SK-MEL-5 (cell line): ENCODE results near the gene RRP12. TPM values are rescaled to one million over a fixed set of nuclear protein-coding genes. Genes with fewer than 3 reads are reported as not detected.

Experiments used
- DNase-seq: peaks from one replicate; pipeline ENCODE4 v3.0.0-alpha.2; 2016; ENCODE audit warnings: low read depth, low spot score
- in situ Hi-C: cut with HindIII; loops from 2 replicates; pipeline ENCODE4 v1.10.0; 2016; ENCODE audit warnings: low sequenced_read_pairs, high pct_unique_total_duplicates, low pct_unique_long_range_greater_than_20kb
- total RNA-seq: library from RNA; depleted of rRNA; stranded (reverse); fragments of >200 nt; shearing (Covaris generic); gene quantifications from 2 replicates; pipeline ENCODE4 v1.2.3, GENCODE V29; 2014

Gene RRP12
- total RNA-seq, 1 experiment from 2014 or later: 24.1 TPM

- in situ Hi-C loops: no loop called here
Measured at GRCh38 chr10:97381626-97382025, 19.5 kb downstream of the RRP12 start.

DNA sequence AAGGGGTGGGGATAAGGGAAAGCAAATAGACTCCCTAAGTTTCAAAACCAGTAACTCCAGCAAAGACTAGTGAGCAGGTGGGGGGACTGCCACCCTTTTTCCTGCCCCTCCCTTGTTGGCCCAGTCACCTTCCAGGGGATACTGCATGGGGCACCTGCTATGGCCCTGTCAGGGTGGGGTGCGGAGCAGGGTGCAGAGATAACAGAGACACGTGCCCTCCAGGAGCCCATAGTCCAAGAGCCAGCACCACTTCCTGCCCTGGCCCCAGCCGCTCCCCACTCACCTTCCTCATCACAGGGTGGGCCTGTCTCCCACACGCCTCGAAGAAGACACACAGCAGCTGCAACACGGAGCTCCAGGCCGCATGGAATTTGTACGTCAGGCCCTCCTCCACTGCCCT is 20.6 kb downstream of the RRP12 start:
- no peak for DNase-seq
- in situ Hi-C loops: no loop called here

More at GRCh38 chr10:97381626-97382025, 19.5 kb downstream of the RRP12 start:
- DNase-seq: no peak

DNA sequence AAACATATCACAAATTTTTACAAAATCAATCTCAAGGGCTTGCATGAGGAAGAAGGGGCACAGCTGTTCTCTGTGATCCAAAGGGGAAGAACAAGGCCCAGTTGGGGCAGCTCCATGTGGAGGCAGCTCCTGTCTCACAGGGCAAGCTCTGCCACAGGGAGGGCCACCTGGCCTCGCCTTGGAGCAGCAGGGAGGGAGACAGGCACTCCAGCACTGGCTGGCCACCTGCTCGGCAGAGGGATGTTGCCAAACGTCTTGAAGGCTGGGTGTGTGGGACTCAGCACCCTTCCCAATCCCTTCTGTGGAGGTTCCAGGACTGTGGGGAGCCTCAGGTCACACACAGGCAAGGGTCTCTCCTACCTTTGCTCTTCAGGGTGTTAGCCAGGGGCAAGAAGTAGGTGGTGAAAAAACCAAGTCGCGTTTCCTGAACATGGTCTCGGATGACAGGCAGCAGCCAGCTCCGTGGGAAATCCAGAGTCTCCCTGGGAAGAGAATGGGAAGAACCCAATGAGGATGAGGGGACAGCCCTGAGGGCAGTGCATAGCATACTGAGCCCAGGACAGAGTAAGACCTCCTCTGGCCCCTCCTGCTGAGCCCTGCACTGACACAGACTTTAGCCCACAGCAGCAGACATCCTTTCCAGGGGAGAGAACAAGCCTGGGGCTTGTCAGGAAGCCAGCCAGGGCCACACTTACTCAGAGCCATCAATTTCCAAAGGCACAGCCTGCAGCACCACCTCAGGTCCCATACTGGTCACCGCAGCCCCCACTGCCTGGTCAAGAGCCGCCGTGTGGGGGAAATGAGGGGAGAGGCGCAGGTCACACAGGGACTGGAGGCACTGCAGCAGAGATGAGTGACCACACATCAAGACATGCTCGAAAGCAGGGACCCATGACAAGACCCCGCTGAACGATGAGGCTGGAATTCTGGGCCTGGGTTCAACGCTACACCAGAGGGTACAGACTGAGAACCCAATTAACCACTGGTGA is 21.9 kb downstream of the RRP12 start:
- DNase-seq: no peak
- in situ Hi-C loops: no loop called here

GRCh38 chr10:97376413-97376812 is 24.7 kb downstream of the RRP12 start:
- DNase-seq: no peak
- in situ Hi-C loops: no loop called here

DNA sequence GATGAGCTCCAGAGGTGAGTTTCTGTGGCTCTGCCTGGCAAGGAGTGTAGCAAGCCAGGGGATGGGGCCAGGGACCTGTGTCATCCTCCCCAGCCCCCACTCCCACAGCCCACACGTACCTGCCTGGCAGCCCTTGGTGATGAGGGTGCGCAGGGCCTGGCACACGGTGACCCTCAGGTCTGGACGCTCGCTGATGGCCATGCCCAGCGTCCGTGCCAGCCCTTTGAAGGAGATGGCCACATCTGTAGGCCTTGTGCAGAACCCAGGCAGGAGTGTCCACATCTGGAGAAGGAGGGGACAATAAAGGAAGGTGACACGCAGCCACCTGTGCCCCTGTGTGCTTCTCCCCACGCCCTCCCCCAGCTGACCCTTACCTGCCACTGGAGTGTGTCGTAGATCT is 27.7 kb downstream of the RRP12 start:
- in situ Hi-C loops: no loop called here
- DNase-seq: no peak

DNA sequence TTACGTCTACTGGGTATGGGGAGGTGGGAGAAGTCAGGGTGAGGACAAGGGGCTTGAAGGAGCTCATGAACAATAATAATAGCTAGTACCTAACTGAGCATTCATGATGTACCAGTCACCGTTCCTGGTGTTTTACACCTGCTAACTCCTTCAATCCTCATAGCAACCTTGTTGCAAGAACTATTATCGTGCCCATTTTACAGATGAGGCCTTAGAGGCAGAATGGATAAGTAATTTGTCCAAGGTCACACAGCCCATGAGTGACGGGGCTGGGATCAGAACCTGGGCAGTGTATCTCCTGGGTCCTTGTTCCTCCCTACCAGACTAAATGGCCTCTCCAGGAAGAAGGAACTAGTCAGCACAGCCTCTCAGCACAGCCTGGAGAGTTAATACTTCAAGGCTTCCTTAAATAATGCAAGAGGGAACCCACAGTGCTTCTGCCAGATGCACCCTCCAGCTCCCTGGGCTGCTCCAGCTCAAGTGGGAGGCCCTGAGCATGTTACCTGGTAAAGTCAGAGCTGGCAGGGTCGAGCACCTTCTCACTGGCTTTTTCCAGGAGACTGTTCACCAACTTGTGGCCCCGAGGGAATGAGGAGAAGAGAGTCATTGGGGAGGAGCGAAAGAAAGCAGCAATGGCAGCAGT is 28.8 kb downstream of the RRP12 start:
- in situ Hi-C loops: no loop called here
- DNase-seq: no peak

- DNase-seq: no peak
- in situ Hi-C loops: no loop called here
Measured at GRCh38 chr10:97371696-97372095, 29.4 kb downstream of the RRP12 start.

DNA sequence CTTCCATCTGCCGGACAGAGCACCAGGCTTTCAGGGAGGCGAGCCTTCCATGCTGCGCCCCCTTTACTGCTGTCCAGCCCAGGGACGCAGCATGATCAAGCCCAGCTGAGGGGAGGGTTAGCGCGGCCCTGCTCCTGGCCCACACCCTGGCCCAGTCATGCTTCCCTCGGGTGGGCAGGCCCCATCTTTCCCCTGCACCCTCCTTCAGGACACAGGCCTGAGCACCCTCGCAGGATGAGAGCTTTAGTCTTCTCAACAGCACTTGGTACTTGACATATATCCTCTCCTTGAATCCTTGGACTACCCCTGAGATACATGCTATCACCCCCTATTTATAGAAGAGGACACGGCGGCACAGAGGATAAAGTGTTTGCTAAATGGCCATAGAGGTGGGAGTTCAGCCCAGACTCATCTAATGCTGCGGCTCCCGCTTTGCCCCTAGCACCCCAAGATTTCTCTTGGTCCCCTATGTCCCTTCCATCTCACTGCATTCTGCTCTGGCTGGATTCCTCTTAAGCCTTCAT is 34.0 kb downstream of the RRP12 start:
- in situ Hi-C loops: no loop called here
- no peak for DNase-seq

DNA sequence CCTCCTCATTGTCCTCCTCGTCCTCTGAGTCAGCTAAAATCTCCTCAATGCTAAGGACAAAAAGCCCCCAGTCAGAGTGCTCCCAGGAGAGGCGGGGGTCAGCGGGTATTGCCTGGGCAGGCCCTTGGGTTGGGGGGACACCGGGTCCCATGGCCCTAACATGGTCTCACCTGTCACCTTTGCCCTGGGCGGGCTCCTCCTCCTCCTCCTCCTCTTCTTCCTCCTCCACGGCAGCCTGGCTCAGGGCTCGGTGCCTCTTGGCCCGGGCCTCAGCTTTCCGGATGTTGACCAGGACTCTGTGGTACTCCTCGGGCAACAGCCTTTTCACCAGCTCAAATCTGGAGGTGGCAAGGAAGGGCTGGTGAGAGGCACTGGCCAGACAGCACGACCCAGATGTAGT is 34.6 kb downstream of the RRP12 start:
- in situ Hi-C loops: no loop called here
- DNase-seq: no peak

GRCh38 chr10:97365761-97366351 is 35.3 kb downstream of the RRP12 start:
- no peak for DNase-seq
- in situ Hi-C loops: no loop called here

DNA sequence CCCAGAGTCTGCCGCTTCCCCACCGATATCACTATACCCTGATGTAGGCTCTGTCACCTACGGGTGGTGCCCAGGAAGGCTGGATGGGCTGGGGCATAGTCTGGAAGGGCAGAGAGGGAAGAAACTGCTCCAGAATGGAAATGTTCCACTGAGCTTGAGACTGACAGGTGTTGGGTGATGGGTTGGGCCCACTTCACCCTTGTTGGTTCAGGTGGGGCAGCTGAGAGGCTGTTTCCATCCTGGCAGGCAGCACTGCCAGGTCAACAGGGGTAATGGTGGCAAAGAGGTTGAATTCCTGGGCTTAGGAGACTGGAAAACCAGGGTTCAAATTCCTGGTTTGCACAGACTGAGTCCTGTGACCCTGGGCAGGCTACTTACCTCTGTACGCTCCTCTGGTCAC is 38.1 kb downstream of the RRP12 start:
- no peak for DNase-seq
- in situ Hi-C loops: no loop called here

DNA sequence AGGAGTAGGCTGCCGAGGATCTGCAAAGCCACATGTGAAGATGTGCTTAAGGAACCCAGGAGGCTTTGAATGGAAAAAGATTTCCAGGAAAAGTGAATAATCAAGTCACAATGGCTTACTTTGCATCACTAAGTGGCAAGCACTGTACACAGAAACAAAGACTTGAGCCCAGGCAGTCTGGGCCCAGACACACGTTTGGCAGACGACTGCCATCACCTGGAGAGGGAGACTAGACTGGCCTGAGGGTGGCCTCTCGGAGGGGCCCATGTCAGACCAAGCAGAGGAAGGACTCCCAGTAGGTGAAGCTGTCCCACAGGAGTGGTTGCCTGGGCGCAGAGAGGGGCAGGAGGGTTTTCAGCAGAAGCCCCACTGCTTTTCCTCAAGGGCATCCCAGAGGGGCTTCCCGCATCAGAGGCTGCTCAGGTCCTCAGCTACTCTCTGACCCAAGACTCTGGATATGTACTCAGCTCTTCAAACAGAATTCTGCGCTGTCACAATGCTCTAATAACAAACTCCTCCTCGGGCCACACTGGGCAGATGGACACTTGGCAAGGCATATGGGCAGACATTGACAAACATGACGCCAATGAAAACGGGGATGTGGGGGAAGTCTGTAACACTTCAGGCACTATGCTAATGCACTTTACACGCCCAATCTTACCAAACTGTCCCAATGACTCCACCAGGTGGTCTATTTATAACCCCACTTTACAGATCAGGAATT is 38.7 kb downstream of the RRP12 start:
- in situ Hi-C loops: no loop called here
- no peak for DNase-seq

DNA sequence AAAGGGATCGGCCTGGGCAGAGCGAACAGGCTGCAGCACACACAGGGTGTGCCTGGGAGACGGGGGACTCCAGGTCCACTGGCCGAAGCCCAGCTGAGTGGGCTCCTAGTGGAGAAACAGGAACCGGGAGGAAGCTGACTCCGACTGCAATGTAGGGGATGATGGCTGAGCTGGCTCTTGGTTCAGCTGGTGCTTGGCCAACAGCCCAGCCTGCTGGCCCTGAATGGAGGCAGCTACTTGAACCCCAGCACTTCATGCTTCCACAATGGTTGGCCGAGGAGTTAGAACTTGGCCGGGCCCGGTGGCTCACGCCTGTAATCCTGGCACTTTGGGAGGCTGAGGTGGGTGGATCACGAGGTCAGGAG is 39.6 kb downstream of the RRP12 start:
- in situ Hi-C loops: no loop called here

DNA sequence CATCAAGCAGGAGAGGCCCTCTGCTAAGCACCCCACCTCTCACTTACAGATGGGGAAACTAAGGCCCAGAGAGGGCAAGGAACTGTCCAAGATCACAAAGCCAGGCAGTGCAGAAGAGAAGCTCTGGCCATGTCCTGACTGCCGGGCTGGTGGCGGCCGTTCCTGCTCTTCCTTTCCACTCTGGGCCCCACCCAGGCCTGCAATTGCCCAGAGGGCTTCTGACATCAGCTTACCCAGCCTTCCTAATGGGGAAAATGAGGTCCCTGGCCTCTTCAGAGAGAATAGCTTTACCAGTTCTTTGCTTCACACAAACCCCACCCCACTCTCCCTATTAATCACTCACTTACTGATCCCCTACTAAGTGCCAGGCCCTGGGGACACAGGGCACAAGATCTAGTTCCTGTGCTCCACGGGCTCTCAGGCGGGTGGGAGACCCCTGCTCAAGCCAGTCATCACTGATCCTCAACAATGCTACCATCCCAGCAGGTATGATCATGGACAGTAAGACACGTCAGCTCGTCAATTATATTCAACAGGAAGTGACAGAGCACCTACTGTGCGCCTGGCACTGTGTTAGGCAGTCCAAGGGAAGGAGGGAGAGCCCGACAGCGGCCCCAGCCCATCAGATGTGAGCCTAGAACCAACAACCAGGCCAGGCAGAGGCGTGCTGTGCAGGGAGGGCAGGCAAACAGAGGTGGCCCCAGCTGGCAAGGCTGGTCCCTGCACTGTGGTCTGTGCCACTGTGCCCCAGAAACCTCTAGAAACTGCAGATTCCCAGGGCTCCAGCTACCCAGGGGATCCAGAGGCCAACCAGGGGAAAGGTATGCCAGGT is 40.2 kb downstream of the RRP12 start:
- no peak for DNase-seq
- in situ Hi-C loops: no loop called here

More for the DNA sequence above, 39.6 kb downstream of the RRP12 start:
- DNase-seq: no peak

DNA sequence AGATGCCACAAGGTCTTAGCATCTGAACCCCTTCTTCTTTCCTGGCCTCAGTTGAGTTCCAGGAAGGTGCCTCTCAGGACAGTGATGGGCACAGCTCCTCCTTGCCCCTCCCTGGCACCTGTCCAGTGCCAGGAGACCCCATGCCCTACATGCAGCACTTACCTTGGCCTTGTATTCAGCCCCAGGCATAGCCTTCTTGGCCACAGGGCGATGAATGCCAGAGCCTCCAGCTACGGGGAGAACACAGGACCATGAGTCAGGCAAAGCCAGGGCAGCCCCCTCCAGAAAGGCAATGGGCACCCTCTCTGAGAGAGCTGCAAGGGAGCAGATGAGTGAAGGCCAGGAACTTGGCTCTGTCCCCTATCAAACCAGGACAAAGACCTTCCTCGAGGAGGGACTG is 42.4 kb downstream of the RRP12 start:
- in situ Hi-C loops: no loop called here
- DNase-seq: no peak

GRCh38 chr10:97358349-97358748 is 42.8 kb downstream of the RRP12 start:
- DNase-seq: no peak
- in situ Hi-C loops: no loop called here

- no peak for DNase-seq
- in situ Hi-C loops: no loop called here
Measured at GRCh38 chr10:97356918-97357317, 44.2 kb downstream of the RRP12 start.
